NCI-H1436 (cell line): ENCODE data around the gene GARNL3.

Source experiments
- DNase-seq: peaks from one replicate; lab custom pipeline; 2025; lab: John Stamatoyannopoulos, UW

Gene GARNL3

GRCh38 chr9:127405344-127406125 is 141.0 kb downstream of the GARNL3 start:
- DNase-seq = no peak

- DNase-seq = no peak
These were observed 142.4 kb downstream of the GARNL3 start for GRCh38 chr9:127406799-127407491.

GRCh38 chr9:127407492-127407843 is 142.9 kb downstream of the GARNL3 start:
- no peak for DNase-seq

- no peak for DNase-seq
These were observed 146.5 kb downstream of the GARNL3 start for GRCh38 chr9:127411122-127411521.

- no peak for DNase-seq
These were observed 150.6 kb downstream of the GARNL3 start for GRCh38 chr9:127415141-127415540.

GRCh38 chr9:127415657-127416056 is 151.1 kb downstream of the GARNL3 start:
- no peak for DNase-seq

GRCh38 chr9:127417131-127418036 is 152.8 kb downstream of the GARNL3 start:
- no peak for DNase-seq

- DNase-seq = peak; percentile 3
These were observed 153.5 kb downstream of the GARNL3 start for GRCh38 chr9:127418037-127418471.

GRCh38 chr9:127419348-127419747 is 154.8 kb downstream of the GARNL3 start:
- DNase-seq = no peak

GRCh38 chr9:127421057-127421456 is 156.5 kb downstream of the GARNL3 start:
- no peak for DNase-seq

- DNase-seq = no peak
These were observed 157.7 kb downstream of the GARNL3 start for GRCh38 chr9:127422133-127422782.

GRCh38 chr9:127422787-127423186 is 158.2 kb downstream of the GARNL3 start:
- DNase-seq = no peak

- no peak for DNase-seq
These were observed 158.9 kb downstream of the GARNL3 start for GRCh38 chr9:127423476-127423933.

- peak; percentile 81 for DNase-seq
These were observed 159.5 kb downstream of the GARNL3 start, which contains the start of gene ZNF79 for GRCh38 chr9:127423934-127424675. Gene ZNF79 (plus strand): TSS chr9:127424382. CDS start chr9:127424788, 406 bp downstream.

- no peak for DNase-seq
These were observed 160.1 kb downstream of the GARNL3 start for GRCh38 chr9:127424676-127424999.

GRCh38 chr9:127426756-127427155 is 162.2 kb downstream of the GARNL3 start:
- DNase-seq = no peak

GRCh38 chr9:127428348-127428747 is 163.8 kb downstream of the GARNL3 start:
- DNase-seq = no peak

- DNase-seq = no peak
These were observed 165.8 kb downstream of the GARNL3 start for GRCh38 chr9:127430415-127430814.

- DNase-seq = no peak
These were observed 173.1 kb downstream of the GARNL3 start for GRCh38 chr9:127437497-127438264.

GRCh38 chr9:127438394-127438793 is 173.8 kb downstream of the GARNL3 start:
- no peak for DNase-seq
